Measurements from ENCODE around the gene PAX7. TPM values are rescaled to one million over a fixed set of nuclear protein-coding genes. Genes with fewer than 3 reads are reported as not detected.

Gene PAX7
- polyA plus RNA-seq, 1 of the 3 experiments (the other 2 are of a cell fraction), result not detected

- no peaks in the 10 kb centered on the region for H3K27me3 ChIP-seq (ENCODE audit: insufficient read depth)
- peak; percentile 78 for DNase-seq
- H4K20me1 ChIP-seq (ENCODE audit: insufficient read depth), result no peaks in the 10 kb centered on the region
- H3K9ac ChIP-seq, result no peak overlapping the region
- no peaks in the 10 kb centered on the region for H3K9me3 ChIP-seq
- no peaks in the 10 kb centered on the region for H3K9me2 ChIP-seq
- H3K4me2 ChIP-seq, result no peak overlapping the region
- TF ChIP-seq RAD21 (IDR thresholded peaks at IDR 0.05; ENCODE audit: low read length) (peak; percentile 67), SIN3A (IDR thresholded peaks at IDR 0.05; ENCODE audit: borderline replicate concordance, low read depth, low read length) (no peak), CTCF (IDR thresholded peaks at IDR 0.05) (peak; percentile 60), GABPA (IDR thresholded peaks at IDR 0.05; ENCODE audit: low read depth) (peak; percentile 51)
- POLR2A ChIA-PET, result no interaction called here
- 56% methylated on average over 4 of the region's 4 CpGs for WGBS (ENCODE audit: low lambda C conversion rate)
- no peak overlapping the region for H3K4me3 ChIP-seq (ENCODE audit: low read depth in 2 of 2, low read length in 1 of 2)
- H3F3A ChIP-seq (replicated peaks; ENCODE audit: insufficient read depth), result no peaks in the 10 kb centered on the region
- H3K36me3 ChIP-seq (replicated peaks in 1 of 2; ENCODE audit: control insufficient read depth in 1 of 2, insufficient read depth in 2 of 2, low read length in 1 of 2), result no peaks in the 10 kb centered on the region
- H3K4me1 ChIP-seq (ENCODE audit: control insufficient read depth in 1 of 2, insufficient read depth in 2 of 2, low read depth in 1 of 2, low read length in 1 of 2), result no peaks in the 10 kb centered on the region
- H3K79me2 ChIP-seq (ENCODE audit: insufficient read depth), result no peaks in the 10 kb centered on the region
- H2AFZ ChIP-seq (ENCODE audit: low read depth), result no peak overlapping the region
- no peak overlapping the region for H3K27ac ChIP-seq (ENCODE audit: low read depth in 2 of 2, low read length in 1 of 2)
- CTCF ChIA-PET, result interaction anchor here (0.6 to 3.1 kb wide), 31 partner anchors 9 to 1352 kb away, joined by 3 to 15 read pairs (median 4); no protein-coding TSS in a partner anchor
Observed at GRCh38 chr1:18681423-18681835, 50.8 kb downstream of the PAX7 start.

DNA sequence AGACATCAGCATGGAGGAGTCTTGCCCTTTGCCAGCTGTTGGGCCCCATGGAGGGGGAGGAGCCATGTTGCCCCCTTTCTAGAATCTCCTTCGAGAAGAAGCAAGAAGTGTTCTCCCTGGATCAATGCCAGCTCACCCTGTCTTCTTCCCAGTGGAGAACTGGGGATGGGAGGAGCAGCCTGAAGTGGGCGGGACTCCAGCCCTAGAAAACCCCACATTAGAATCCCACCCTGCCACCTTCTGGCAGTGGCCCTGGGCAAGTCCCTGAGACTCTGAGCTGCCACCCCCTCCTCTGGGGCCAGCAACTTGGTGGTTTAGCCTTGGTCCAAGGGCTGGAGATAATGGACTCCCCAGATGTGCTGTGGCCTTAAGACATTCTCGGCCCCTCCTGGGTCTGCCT, 51.7 kb downstream of the PAX7 start:
- Histone ChIP-seq H4K20me1 (ENCODE audit: insufficient read depth) (no peaks in the 10 kb centered on the region), H3F3A (replicated peaks; ENCODE audit: insufficient read depth) (no peaks in the 10 kb centered on the region), H3K9me3 (no peaks in the 10 kb centered on the region), H3K27ac (ENCODE audit: low read depth in 2 of 2, low read length in 1 of 2) (no peak overlapping the region), H3K4me2 (no peak overlapping the region), H3K4me1 (ENCODE audit: control insufficient read depth in 1 of 2, insufficient read depth in 2 of 2, low read depth in 1 of 2, low read length in 1 of 2) (no peaks in the 10 kb centered on the region), H3K9me2 (no peaks in the 10 kb centered on the region), H3K36me3 (replicated peaks in 1 of 2; ENCODE audit: control insufficient read depth in 1 of 2, insufficient read depth in 2 of 2, low read length in 1 of 2) (no peaks in the 10 kb centered on the region), H3K27me3 (ENCODE audit: insufficient read depth) (no peaks in the 10 kb centered on the region), H2AFZ (ENCODE audit: low read depth) (no peak overlapping the region), H3K4me3 (ENCODE audit: low read depth in 2 of 2, low read length in 1 of 2) (no peak overlapping the region), H3K9ac (no peak overlapping the region), H3K79me2 (ENCODE audit: insufficient read depth) (no peaks in the 10 kb centered on the region)
- CTCF ChIA-PET, result interaction anchor here (0.7 to 4.2 kb wide), 18 partner anchors 8 to 291 kb away, joined by 3 to 29 read pairs (median 6); no protein-coding TSS in a partner anchor
- 44% methylated on average over 1 of the region's 3 CpGs for WGBS (ENCODE audit: low lambda C conversion rate)
- no peak for DNase-seq
- POLR2A ChIA-PET, result no interaction called here
- no peak for TF ChIP-seq POLR2AphosphoS5 (IDR thresholded peaks at IDR 0.05; ENCODE audit: low read depth, low read length)
- no peak for TF ChIP-seq SMC3 (IDR thresholded peaks at IDR 0.05; ENCODE audit: low read depth, low read length)
- TF ChIP-seq USF1 (IDR thresholded peaks at IDR 0.05; ENCODE audit: borderline replicate concordance, low read depth), result no peak
- no peak for TF ChIP-seq RCOR1 (IDR thresholded peaks at IDR 0.05; ENCODE audit: low read length)
- TF ChIP-seq, protein P1, sequence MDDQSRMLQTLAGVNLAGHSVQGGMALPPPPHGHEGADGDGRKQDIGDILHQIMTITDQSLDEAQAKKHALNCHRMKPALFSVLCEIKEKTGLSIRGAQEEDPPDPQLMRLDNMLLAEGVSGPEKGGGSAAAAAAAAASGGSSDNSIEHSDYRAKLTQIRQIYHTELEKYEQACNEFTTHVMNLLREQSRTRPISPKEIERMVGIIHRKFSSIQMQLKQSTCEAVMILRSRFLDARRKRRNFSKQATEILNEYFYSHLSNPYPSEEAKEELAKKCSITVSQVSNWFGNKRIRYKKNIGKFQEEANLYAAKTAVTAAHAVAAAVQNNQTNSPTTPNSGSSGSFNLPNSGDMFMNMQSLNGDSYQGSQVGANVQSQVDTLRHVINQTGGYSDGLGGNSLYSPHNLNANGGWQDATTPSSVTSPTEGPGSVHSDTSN (IDR thresholded peaks at IDR 0.05), result no peak
- no peak for TF ChIP-seq JUND (IDR thresholded peaks at IDR 0.05)
- TF ChIP-seq, protein P2, sequence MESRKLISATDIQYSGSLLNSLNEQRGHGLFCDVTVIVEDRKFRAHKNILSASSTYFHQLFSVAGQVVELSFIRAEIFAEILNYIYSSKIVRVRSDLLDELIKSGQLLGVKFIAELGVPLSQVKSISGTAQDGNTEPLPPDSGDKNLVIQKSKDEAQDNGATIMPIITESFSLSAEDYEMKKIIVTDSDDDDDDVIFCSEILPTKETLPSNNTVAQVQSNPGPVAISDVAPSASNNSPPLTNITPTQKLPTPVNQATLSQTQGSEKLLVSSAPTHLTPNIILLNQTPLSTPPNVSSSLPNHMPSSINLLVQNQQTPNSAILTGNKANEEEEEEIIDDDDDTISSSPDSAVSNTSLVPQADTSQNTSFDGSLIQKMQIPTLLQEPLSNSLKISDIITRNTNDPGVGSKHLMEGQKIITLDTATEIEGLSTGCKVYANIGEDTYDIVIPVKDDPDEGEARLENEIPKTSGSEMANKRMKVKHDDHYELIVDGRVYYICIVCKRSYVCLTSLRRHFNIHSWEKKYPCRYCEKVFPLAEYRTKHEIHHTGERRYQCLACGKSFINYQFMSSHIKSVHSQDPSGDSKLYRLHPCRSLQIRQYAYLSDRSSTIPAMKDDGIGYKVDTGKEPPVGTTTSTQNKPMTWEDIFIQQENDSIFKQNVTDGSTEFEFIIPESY (IDR thresholded peaks at IDR 0.05; ENCODE audit: borderline replicate concordance, low read depth), result no peak
- TF ChIP-seq, protein P3, sequence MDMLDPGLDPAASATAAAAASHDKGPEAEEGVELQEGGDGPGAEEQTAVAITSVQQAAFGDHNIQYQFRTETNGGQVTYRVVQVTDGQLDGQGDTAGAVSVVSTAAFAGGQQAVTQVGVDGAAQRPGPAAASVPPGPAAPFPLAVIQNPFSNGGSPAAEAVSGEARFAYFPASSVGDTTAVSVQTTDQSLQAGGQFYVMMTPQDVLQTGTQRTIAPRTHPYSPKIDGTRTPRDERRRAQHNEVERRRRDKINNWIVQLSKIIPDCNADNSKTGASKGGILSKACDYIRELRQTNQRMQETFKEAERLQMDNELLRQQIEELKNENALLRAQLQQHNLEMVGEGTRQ (IDR thresholded peaks at IDR 0.05; ENCODE audit: borderline replicate concordance, low read depth, low read length), result no peak
- no peak for TF ChIP-seq RAD21 (IDR thresholded peaks at IDR 0.05; ENCODE audit: low read length)
- TF ChIP-seq, protein P4, sequence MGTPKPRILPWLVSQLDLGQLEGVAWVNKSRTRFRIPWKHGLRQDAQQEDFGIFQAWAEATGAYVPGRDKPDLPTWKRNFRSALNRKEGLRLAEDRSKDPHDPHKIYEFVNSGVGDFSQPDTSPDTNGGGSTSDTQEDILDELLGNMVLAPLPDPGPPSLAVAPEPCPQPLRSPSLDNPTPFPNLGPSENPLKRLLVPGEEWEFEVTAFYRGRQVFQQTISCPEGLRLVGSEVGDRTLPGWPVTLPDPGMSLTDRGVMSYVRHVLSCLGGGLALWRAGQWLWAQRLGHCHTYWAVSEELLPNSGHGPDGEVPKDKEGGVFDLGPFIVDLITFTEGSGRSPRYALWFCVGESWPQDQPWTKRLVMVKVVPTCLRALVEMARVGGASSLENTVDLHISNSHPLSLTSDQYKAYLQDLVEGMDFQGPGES (IDR thresholded peaks at IDR 0.05; ENCODE audit: low read depth, low read length), result no peak
- TF ChIP-seq YY1 (IDR thresholded peaks at IDR 0.05; ENCODE audit: low read depth), result no peak
- no peak for TF ChIP-seq SIN3A (IDR thresholded peaks at IDR 0.05; ENCODE audit: borderline replicate concordance, low read depth, low read length)
- no peak for TF ChIP-seq CTCF (IDR thresholded peaks at IDR 0.05)
- TF ChIP-seq EP300 (IDR thresholded peaks at IDR 0.05; ENCODE audit: borderline replicate concordance in 1 of 2, low read depth in 1 of 2, low read length in 1 of 2), result no peak
- no peak for TF ChIP-seq MAX (IDR thresholded peaks at IDR 0.05; ENCODE audit: low read depth)

All from SK-N-SH (cell line).